Measurements from ENCODE around the gene CES5A.
A peak's percentile ranks its signal among the peaks of the same experiment; 100 is the strongest.
"Not testable (repeated sequence)": the region's sequence is repeated elsewhere in the genome, so short reads cannot be mapped to it uniquely, and the experiment has no call there.

CES5A gene

DNA sequence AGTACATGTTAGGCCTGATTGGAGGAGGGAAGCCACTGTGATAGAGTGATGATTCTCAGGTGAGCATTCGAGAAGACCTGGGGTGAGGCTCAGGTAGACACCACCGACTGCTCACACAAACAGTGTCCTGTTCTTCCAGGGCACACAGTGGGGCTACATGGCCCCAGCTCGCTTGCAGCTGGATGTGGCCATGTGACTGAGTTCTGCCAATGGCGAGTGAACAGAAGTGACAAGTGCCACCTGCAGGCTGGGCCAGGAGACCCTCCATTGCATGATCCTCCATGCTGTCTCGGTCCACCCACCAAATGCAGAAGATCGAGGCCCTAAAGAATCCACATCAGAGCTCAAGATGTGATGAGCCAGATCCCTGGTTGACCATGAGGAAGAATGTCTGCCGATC, 6.2 kb downstream of the CES5A start:
- no peak for TF ChIP-seq JUND (IDR thresholded peaks at IDR 0.05; ENCODE audit: low read depth)
- DNase-seq (ENCODE audit: low read depth in 1 of 2, low spot score in 1 of 2) = no peak
- in situ Hi-C loops (cut with HindIII; ENCODE audit: low pct_unique_long_range_greater_than_20kb, low sequenced_read_pairs) = no loop called here

DNA sequence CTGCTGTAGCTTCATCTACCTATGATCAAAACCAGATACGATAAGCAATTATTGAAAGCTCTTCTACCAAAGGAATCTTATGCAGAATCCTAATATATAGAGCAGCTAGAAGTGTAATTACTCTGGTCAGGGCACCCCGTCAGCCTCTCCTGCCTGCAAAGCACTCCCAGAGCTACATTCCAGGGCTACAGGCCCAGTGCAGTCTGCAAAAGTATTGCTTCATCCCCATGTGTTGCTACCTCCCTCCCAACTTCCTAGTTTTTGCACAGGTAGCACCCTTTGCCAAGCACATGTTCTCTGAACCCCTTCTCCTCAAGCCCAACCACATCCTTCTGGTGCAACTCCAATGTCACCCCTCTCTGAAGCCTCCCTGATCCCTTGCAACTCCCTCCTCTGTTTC, 7.0 kb downstream of the CES5A start:
- in situ Hi-C loops (cut with HindIII; ENCODE audit: low pct_unique_long_range_greater_than_20kb, low sequenced_read_pairs) = no loop called here

DNA sequence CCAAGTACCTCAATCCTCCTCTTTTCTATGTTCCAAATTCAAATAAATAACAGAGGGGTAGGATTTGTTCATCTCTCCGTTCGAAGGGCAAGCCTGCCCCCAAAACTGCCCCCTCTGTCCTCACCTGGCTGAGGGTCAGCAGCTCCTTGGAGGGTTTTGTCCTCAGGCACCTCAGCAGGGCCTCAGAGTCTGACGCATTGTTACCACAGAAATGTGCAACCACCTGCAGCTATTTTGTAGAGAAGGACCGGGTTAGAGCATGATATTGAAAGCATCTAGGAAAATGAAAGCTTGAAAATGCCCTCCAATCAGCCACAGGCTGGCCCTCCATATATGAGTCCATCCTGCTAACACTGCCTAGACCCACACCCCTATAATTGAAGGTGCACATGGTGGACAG, 13.9 kb downstream of the CES5A start:
- no peak for TF ChIP-seq JUND (IDR thresholded peaks at IDR 0.05; ENCODE audit: low read depth)
- DNase-seq (ENCODE audit: low read depth in 1 of 2, low spot score in 1 of 2) = no peak
- in situ Hi-C loops (cut with HindIII; ENCODE audit: low pct_unique_long_range_greater_than_20kb, low sequenced_read_pairs) = no loop called here

More for the DNA sequence above, 7.0 kb downstream of the CES5A start:
- no peak for TF ChIP-seq JUND (IDR thresholded peaks at IDR 0.05; ENCODE audit: low read depth)
- DNase-seq (ENCODE audit: low read depth in 1 of 2, low spot score in 1 of 2) = no peak

DNA sequence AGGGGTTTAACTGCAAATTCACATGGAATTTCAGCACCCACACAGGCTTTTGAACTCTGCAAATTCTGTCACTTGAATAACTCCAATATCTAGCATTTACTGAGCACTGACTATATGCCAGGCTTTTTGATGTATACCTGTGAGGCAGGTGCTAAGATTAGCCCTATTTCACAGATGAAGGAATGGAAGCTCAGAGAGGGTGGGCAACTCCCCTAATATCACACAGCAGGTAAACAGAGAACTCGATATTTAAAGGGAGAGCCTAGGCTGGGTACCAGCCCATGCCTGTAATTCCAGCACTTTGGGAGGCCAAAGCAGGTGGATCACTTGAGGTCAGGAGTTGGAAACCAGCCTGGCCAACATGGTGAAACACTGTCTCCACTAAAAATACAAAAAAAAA, 17.5 kb downstream of the CES5A start:
- DNase-seq (ENCODE audit: low read depth in 1 of 2, low spot score in 1 of 2); in situ Hi-C loops (cut with HindIII; ENCODE audit: low pct_unique_long_range_greater_than_20kb, low sequenced_read_pairs): not testable (repeated sequence)

DNA sequence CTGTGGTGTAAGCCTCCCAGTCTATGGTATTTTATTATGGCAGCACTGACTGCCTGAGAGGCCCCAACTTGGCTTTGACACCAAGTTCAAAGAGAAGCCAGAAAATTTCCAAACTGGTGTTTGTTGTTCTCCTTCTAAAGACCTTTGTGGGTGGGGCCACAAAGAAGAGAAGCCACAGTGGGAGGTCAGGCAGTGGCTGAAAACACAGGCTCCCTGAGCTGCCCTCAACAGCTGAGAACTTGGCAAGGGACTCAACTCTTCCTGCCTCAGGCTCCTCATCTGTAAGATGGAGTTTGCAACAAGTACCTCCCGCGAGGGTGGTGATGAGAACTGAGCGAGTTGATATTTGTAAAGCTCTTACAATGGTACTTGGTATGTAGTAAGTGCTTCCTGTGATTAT, 18.2 kb downstream of the CES5A start:
- in situ Hi-C loops (cut with HindIII; ENCODE audit: low pct_unique_long_range_greater_than_20kb, low sequenced_read_pairs) = no loop called here
- TF ChIP-seq JUND (IDR thresholded peaks at IDR 0.05; ENCODE audit: low read depth) = no peak
- no peak for DNase-seq (ENCODE audit: low read depth in 1 of 2, low spot score in 1 of 2)

DNA sequence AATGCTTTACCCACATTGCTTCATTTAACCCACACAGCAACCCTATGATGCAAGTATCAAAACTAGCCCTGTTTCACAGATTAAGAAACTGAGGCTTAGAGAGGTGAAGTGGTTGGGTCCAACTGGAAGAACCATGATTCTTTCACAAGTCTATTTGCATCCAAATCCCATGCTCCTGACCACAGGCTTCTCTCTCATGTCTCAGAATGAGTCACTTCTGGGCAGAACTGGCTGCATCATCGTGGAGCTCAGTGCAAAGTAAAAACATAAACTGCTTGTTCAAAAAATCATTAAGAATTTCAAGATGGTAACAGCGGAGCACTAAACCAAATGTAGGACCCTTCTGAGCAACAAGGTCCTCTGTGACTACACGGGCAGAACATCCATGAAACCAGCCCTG, 22.1 kb downstream of the CES5A start:
- TF ChIP-seq JUND (IDR thresholded peaks at IDR 0.05; ENCODE audit: low read depth) = no peak
- DNase-seq (ENCODE audit: low read depth in 1 of 2, low spot score in 1 of 2) = no peak
- in situ Hi-C loops (cut with HindIII; ENCODE audit: low pct_unique_long_range_greater_than_20kb, low sequenced_read_pairs) = no loop called here

DNA sequence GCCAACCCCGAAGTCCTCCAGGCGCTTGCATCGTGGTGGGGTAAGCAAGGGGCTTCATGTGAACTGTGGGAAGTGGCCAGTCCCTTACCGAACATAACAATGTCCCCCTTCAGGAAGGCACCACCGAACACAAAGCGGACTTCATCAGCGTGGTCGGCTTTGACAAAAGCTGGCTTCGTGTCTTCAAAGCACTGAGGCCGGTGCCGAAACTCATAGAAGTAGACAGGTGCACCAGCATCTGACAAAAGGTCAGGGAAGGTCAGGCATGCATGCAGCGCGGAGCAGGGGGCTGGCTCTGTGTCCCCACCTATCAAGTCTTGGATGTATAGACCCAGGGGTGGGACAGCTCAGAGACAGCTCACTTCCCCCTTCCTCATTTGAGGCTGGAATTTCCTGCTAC, 25.6 kb downstream of the CES5A start:
- in situ Hi-C loops (cut with HindIII; ENCODE audit: low pct_unique_long_range_greater_than_20kb, low sequenced_read_pairs) = no loop called here
- no peak for DNase-seq (ENCODE audit: low read depth in 1 of 2, low spot score in 1 of 2)
- TF ChIP-seq JUND (IDR thresholded peaks at IDR 0.05; ENCODE audit: low read depth) = no peak

DNA sequence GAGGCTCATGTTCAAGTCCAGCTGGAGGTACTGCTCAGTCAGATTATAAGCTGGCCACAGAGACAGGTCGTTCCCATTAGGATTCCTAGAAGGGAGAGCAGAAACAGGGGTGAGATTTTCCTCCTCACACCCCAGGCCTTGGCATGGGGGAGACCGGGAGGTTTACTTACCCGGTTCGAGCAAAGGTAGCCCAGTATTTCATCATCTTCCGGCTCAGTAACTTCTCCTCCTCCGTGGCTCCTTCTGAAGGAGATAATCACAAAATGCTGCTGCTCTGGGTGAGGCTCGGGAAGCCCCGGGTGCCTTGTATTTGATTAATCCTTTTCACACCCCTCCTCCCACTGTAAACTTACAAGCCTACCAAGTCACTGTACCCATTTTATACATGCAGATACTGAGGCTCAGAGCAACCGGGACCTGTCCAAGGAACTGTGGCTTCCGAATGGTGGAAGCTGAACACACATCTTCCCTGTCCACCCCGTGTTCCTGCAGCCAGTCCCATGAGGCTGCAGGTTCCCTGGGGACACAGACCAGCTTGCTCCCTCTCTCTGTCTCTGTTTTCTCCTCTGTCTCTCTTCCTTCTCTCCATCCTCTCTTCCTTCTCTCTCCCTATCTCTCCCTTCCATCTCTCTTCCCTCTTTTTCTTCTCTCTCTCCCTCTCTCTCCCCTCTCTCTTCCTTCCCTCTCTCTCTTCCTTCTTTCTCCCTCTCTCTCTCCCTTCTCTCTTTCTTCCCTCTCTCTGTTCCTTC, 28.4 kb downstream of the CES5A start:
- DNase-seq (ENCODE audit: low read depth in 1 of 2, low spot score in 1 of 2) = no peak
- TF ChIP-seq JUND (IDR thresholded peaks at IDR 0.05; ENCODE audit: low read depth) = no peak
- in situ Hi-C loops (cut with HindIII; ENCODE audit: low pct_unique_long_range_greater_than_20kb, low sequenced_read_pairs) = no loop called here

DNA sequence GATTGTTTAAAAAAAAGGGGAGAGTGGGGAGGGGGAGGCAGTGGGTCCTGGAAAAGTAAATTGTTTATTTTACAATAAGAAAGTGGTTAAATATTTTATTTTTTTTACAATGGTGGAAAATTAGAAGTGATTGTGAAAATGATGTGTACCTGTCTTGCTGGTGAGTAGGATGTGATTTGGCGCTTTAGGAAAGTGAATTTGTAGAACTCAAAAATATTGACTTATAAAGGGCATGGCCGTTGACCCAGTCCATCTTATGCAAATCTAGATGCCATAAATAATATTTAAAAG, 32.1 kb downstream of the CES5A start:
- in situ Hi-C loops (cut with HindIII; ENCODE audit: low pct_unique_long_range_greater_than_20kb, low sequenced_read_pairs) = no loop called here
- no peak for DNase-seq (ENCODE audit: low read depth in 1 of 2, low spot score in 1 of 2)
- TF ChIP-seq JUND (IDR thresholded peaks at IDR 0.05; ENCODE audit: low read depth) = no peak

DNA sequence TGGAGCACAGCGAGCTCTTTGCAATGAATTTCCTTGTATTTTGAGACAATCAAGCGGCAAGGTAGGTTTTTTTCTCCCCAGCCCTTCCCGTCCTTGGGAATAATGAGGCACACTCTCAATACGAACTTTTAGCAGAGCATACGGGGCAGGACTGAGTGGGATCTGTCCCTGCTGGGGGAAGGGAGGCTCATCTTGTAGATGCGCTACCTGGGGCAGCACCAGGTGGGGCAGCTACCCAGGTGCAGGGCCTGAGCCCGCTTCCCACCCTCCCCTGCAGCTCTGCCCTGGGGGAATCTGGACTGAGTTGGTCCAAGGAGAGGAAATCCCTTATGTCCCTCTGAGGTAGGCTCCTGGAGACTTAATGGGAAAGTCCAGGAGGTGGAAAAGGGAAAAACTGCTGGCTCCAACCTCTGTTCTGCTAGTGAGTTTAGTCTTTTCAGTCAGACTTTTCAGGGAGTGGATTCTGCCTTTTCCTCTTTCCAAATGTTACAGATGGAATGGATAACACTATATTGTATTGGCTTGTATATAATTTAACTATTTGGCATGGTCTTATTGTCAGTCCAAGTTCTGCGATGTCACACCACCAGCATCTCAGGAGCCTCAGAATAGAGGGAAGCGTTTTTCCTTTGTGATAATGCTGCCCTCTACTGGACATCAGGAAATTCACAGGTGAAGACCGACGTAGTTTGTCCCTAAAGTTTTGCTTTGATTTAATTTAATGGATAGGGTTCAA, 32.6 kb downstream of the CES5A start:
- TF ChIP-seq JUND (IDR thresholded peaks at IDR 0.05; ENCODE audit: low read depth) = no peak
- in situ Hi-C loops (cut with HindIII; ENCODE audit: low pct_unique_long_range_greater_than_20kb, low sequenced_read_pairs) = no loop called here
- peak; percentile 32 to 59 for DNase-seq (ENCODE audit: low read depth in 1 of 2, low spot score in 1 of 2)

DNA sequence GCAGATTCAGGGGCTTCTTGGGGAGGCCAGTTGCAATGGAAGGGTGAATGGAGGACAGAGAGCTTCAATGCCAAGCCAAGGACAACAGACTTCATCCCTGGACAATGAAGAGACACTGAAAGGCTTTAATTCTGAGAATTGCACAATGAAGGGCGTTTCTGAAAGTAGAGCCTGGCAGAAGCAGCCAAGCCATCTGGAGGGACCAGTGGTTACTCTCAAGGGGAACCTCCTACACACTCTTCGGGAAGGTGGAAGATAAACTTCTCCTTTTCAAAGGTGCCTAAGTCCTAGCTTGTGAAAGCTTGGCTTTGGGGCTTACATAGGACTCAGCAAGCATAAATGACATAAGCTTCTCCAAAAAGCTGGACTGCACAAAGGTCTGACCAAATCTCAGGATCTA, 36.1 kb downstream of the CES5A start:
- DNase-seq (ENCODE audit: low read depth in 1 of 2, low spot score in 1 of 2) = no peak
- in situ Hi-C loops (cut with HindIII; ENCODE audit: low pct_unique_long_range_greater_than_20kb, low sequenced_read_pairs) = no loop called here
- no peak for TF ChIP-seq JUND (IDR thresholded peaks at IDR 0.05; ENCODE audit: low read depth)

DNA sequence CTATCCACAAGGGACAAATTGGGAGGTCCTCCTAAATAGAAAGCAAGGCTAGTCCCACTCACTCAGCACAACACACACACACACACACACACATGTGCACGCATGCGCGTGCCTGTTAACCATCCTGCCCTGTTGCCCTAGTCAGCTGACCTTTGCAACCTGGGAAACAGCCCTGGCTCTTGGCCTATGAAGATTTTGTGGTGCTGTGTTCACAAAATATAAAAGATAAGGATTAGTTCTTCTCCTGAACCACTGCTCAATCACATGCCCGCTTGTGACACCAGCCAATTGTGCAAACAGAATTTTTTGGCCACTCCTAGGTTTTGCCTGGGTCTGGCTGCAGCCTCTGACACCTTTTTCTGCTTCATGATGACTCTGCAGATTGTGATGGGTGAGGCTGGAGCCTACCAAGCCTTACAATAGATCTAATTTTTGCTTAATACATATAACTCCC, 39.0 kb downstream of the CES5A start:
- in situ Hi-C loops (cut with HindIII; ENCODE audit: low pct_unique_long_range_greater_than_20kb, low sequenced_read_pairs) = no loop called here
- no peak for DNase-seq (ENCODE audit: low read depth in 1 of 2, low spot score in 1 of 2)
- no peak for TF ChIP-seq JUND (IDR thresholded peaks at IDR 0.05; ENCODE audit: low read depth)

DNA sequence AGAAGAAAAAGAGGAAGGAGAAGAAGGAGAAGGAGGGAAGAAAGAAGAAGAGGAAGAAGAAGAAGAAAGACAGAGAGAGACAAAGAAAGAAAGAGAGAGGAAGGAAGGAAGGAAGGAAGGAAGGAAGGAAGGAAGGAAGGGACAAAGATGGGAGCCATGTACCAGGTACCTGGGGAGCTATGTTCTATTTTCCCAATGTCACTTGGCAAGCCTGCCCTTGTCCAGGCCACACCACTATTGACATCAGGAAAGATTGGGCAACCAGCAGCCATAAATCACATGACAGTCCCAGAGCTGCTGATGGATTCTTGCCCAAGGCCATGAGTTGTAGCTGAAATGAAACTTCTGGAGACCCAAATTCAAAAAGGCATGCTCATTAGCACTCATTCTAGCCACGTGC, 39.6 kb downstream of the CES5A start:
- no peak for DNase-seq (ENCODE audit: low read depth in 1 of 2, low spot score in 1 of 2)
- in situ Hi-C loops (cut with HindIII; ENCODE audit: low pct_unique_long_range_greater_than_20kb, low sequenced_read_pairs) = no loop called here

DNA sequence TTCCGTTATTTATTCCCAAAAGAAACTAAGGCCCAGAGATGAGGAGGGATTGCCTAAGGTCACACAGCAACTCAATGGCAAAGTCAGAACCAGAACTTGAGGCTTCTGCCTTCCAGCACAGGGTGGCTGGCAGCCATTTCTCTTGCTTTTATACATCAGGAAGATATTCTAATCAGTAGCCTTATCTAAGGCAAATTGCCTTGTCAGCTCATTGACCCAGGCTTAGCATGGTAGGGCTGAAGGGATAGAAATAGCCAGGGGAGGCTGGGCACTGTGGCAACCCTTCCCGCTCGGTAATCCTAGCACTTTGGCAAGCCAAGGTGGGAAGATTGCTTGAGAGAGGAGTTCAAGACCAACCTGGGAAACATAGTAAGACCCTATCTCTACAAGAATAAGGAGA, 40.0 kb downstream of the CES5A start:
- in situ Hi-C loops (cut with HindIII; ENCODE audit: low pct_unique_long_range_greater_than_20kb, low sequenced_read_pairs); DNase-seq (ENCODE audit: low read depth in 1 of 2, low spot score in 1 of 2): not testable (repeated sequence)

More for the DNA sequence above, 39.6 kb downstream of the CES5A start:
- no peak for TF ChIP-seq JUND (IDR thresholded peaks at IDR 0.05; ENCODE audit: low read depth)

Data from T47D (cell line).